ENCODE results near the gene PTPRN2. TPM values are rescaled to one million over a fixed set of nuclear protein-coding genes. Genes with fewer than 3 reads are reported as not detected.

PTPRN2 gene
- total RNA-seq, 1 donor from 2014 or later: 0.41 TPM

DNA sequence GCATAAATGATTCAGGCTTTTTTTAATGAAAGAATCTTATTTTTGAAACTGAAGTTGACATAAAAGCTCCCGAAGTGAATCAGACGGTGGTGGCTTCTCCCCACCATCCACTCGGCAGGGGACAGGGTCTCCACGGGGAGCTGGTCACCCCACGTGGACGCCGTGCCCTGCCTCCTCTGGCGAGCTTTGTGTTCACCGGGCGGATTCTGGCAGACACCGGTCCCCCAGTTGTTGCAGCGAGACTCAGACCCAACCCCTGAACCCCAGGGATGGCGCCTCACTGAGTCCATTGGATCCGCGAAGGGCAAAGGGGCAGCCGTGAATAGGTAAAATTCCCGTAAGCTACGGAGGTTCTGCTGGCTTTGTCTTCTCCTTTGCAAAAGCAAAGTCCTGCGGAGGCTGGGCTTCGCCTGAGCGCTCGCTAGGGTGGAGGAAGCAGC, 38.4 kb downstream of the PTPRN2 start:
- no peak for DNase-seq (ENCODE audit: low spot score)
- Mint-ChIP-seq H3K27me3 (ENCODE audit: insufficient read depth) (no peaks in the 10 kb centered on the region), H3K9me3 (no peaks in the 10 kb centered on the region), H3K27ac (no peak overlapping the region), H3K4me3 (no peak overlapping the region), H3K36me3 (ENCODE audit: low read depth) (no peaks in the 10 kb centered on the region), H3K4me1 (ENCODE audit: low read depth) (no peaks in the 10 kb centered on the region)
- intact Hi-C loops (cut with micrococcal nuclease): no loop called here

DNA sequence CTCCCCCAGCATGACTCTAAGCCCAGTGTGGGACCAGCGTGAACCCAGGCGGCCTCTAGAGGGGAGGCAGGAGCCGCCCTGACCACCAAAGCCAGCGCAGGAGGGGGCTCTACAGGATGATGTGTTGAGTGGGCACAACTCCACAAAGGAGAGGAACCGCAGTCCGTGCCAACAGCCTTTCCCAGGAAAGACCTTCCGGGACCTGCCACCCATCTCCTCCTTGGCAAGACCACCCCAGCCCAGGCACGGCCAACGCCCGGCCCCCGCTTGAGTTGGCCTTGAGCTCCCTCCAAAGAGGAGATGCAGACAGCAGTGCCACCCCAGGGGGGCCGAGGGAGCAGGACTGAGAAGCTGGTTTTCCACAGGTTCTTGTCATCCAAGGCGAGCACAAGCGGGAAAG, 38.9 kb downstream of the PTPRN2 start:
- no peaks in the 10 kb centered on the region for H3K27me3 Mint-ChIP-seq (ENCODE audit: insufficient read depth)
- no peaks in the 10 kb centered on the region for H3K36me3 Mint-ChIP-seq (ENCODE audit: low read depth)
- no peak for DNase-seq (ENCODE audit: low spot score)
- H3K4me1 Mint-ChIP-seq (ENCODE audit: low read depth): no peaks in the 10 kb centered on the region
- H3K9me3 Mint-ChIP-seq: no peaks in the 10 kb centered on the region
- intact Hi-C loops (cut with micrococcal nuclease): no loop called here
- H3K4me3 Mint-ChIP-seq: no peak overlapping the region
- H3K27ac Mint-ChIP-seq: no peak overlapping the region

DNA sequence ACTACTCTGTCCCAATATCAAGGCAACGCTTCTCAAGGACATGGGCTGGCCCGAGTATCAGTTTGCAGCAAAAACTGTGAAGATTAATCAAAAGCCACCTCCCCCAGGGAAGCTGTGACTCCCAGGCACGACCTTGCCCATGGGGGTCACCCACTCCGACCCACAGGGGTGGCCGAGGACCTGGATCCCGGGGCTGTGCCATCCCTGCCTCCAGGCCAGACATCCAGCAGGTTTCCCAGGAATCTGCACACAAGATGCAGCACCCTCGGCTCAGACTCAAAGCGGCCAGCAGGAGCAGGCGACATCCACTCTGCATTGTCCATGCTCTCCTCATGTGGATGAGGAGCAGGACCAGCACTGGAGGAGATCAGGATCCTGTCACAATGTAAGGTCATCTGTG, 39.8 kb downstream of the PTPRN2 start:
- H3K36me3 Mint-ChIP-seq (ENCODE audit: low read depth): no peaks in the 10 kb centered on the region
- H3K4me3 Mint-ChIP-seq: no peak overlapping the region
- H3K4me1 Mint-ChIP-seq (ENCODE audit: low read depth): no peaks in the 10 kb centered on the region
- H3K27ac Mint-ChIP-seq: no peak overlapping the region
- intact Hi-C loops (cut with micrococcal nuclease): no loop called here
- no peak for DNase-seq (ENCODE audit: low spot score)
- no peaks in the 10 kb centered on the region for H3K27me3 Mint-ChIP-seq (ENCODE audit: insufficient read depth)
- no peaks in the 10 kb centered on the region for H3K9me3 Mint-ChIP-seq

DNA sequence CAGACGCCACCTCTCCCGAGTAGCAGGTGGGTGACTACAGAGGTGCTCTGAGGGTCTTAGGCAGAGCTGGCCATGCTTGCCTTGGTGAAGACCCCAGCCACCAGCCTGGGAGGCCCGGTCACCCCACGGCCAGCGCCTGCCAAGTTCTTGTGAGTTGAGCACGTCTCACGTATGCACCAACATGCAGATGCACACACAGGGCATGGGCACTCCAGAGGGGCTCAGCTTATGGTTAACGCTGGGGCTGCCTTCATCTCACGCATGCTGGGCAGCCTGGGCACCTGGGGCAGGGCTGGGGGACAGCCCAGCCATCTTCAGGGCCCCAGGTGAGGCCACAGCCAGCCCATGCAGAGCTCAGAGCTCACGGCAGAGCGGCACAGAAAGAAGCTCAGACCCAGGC, 41.0 kb downstream of the PTPRN2 start:
- Mint-ChIP-seq H3K9me3 (no peaks in the 10 kb centered on the region), H3K27me3 (ENCODE audit: insufficient read depth) (no peaks in the 10 kb centered on the region), H3K4me1 (ENCODE audit: low read depth) (no peaks in the 10 kb centered on the region), H3K36me3 (ENCODE audit: low read depth) (no peaks in the 10 kb centered on the region), H3K4me3 (no peak overlapping the region), H3K27ac (no peak overlapping the region)
- intact Hi-C loops (cut with micrococcal nuclease): no loop called here
- no peak for DNase-seq (ENCODE audit: low spot score)

DNA sequence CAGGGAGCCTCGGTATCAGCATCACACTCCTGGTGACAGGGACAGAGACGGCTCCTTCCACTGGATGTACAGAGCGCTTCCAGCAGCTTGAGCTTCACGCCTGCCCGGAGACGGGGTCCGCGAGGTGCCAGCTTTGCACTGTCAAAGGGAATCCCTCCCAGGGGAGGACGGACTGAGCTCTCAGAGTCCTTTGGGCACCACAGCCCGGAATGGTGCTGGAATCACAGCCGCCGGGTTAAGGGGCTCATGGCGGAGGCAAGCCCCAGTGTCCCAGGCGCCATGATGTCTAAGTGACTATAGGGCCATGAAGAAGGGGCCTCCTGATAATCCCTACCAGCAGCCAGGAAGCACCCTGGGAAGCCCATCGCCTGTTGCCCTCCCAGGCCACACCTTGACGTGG, 41.4 kb downstream of the PTPRN2 start:
- Mint-ChIP-seq H3K4me3 (no peak overlapping the region), H3K27me3 (ENCODE audit: insufficient read depth) (no peaks in the 10 kb centered on the region), H3K4me1 (ENCODE audit: low read depth) (no peaks in the 10 kb centered on the region), H3K27ac (no peak overlapping the region), H3K9me3 (no peaks in the 10 kb centered on the region), H3K36me3 (ENCODE audit: low read depth) (no peaks in the 10 kb centered on the region)
- intact Hi-C loops (cut with micrococcal nuclease): no loop called here
- DNase-seq (ENCODE audit: low spot score): no peak

DNA sequence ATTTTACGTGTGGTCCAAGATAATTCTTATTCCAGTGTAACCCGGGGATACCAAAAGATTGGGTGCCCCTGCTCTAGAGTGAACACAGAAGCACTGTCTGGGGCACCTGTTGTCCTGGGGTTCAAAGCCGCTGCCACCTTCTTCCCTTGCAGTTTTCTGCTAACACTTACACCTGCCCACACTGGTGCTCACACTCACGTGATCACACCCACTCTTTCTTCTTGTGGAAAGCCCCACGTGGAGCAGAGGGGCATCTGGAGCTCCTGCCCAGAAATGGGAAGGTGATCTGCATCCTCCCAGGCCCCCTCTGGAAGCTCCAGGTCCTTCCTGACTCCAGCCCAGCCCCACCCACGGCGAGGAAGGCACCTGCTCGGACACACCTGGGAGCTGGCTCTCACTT, 42.9 kb downstream of the PTPRN2 start:
- Mint-ChIP-seq H3K9me3 (no peaks in the 10 kb centered on the region), H3K4me3 (no peak overlapping the region), H3K36me3 (ENCODE audit: low read depth) (no peaks in the 10 kb centered on the region), H3K27ac (no peak overlapping the region), H3K27me3 (ENCODE audit: insufficient read depth) (no peaks in the 10 kb centered on the region), H3K4me1 (ENCODE audit: low read depth) (no peaks in the 10 kb centered on the region)
- DNase-seq (ENCODE audit: low spot score): no peak
- intact Hi-C loops (cut with micrococcal nuclease): no loop called here

DNA sequence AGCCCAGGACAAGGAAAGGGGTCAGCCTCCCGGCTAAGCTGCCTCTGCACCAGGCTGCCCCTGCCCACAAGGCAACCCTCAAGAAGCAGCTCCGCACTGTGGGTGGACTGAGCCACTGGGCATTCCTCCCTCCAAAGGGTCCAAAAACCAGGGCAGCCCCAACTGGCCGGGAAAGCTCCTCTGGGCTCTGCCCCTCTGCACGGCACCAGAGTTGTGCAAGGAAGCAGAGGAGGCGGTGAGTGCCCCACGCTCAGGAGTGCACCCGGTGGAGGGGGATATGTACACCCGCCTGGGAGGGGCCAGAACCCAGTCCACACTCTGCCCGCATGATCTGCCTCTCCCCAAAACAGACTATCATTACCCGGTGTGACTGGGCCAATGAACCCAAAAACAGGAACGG, 43.8 kb downstream of the PTPRN2 start:
- H3K4me3 Mint-ChIP-seq: no peak overlapping the region
- intact Hi-C loops (cut with micrococcal nuclease): no loop called here
- no peaks in the 10 kb centered on the region for H3K9me3 Mint-ChIP-seq
- H3K27me3 Mint-ChIP-seq (ENCODE audit: insufficient read depth): no peaks in the 10 kb centered on the region
- H3K36me3 Mint-ChIP-seq (ENCODE audit: low read depth): no peaks in the 10 kb centered on the region
- H3K4me1 Mint-ChIP-seq (ENCODE audit: low read depth): no peaks in the 10 kb centered on the region
- no peak overlapping the region for H3K27ac Mint-ChIP-seq
- DNase-seq (ENCODE audit: low spot score): no peak

DNA sequence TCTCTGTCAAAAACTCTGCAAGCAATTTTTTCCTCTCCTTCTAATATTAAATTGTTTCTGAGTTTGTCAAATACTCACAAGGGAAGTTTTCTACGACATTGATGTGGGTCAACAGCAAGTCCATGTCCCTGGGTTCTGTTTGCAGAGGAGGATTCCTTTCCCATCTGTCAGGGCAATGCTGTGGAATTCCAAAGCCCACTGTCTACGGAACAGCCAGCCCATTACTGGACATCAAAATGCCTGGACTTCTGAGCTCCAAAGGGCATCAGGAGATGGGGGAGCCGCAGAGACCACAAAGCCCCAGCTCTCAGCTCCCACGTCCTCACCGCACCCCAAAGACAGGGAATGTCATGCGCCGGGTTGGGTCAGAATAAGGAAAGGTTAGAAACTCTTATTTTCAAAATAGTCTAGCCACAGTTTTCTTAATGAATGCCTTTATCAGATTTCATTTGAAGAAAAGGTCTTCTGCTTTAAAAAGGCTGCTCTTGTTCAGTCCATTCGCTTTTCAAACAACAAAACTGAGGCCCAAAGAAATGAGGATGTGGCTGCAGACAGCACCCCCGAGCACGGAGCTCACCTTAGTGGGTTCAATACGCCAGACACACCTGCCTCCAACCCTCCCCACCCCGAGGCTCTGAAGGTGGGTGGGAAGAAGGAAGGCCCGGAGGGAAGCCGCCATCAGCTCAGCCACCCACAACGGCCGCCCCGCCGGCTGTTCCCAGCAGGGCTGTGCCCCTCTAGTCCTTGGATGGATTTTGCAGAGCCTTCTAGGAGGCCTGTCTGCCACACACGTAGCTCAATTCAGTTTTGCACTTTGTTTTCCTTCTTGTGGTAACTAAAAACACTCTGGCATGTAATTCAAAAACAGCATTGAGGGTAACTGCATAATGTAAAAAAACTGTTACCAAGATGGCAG, 44.7 kb downstream of the PTPRN2 start:
- intact Hi-C loops (cut with micrococcal nuclease): no loop called here
- DNase-seq (ENCODE audit: low spot score): no peak
- Mint-ChIP-seq H3K27me3 (ENCODE audit: insufficient read depth) (no peaks in the 10 kb centered on the region), H3K4me3 (no peak overlapping the region), H3K27ac (no peak overlapping the region), H3K9me3 (no peaks in the 10 kb centered on the region), H3K4me1 (ENCODE audit: low read depth) (no peaks in the 10 kb centered on the region), H3K36me3 (ENCODE audit: low read depth) (no peaks in the 10 kb centered on the region)

DNA sequence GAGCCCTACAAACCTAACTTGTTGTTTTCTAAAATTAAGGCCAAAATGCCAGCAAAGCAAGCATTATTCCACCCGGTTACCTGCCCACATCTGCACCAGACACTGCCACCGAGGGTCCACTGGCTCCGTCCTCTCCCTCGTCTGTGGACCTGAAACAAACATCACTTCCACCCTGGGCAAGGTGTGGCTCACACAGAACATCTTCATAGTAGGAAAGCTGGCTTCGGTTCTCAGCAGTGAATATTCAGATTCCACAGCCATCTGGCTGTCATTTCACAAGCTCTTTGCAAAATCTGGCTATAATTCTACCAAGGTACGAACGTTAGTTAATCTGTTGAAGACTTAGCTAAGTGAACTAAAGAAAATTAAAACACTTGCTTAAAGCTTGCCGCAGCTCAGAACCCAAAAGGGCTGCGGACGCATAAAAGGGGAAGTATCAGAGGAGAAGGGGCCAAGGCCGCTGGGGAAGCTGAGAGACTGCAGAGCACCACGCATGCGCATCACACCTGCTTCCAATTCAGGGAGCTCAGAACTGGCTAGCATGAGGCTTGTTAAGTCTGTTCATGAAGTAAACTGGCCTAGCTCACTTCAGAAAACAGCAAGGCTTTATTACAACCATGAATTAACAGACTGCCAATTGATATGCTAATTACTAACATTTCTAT, 46.1 kb downstream of the PTPRN2 start:
- H3K9me3 Mint-ChIP-seq: no peaks in the 10 kb centered on the region
- H3K27ac Mint-ChIP-seq: no peak overlapping the region
- H3K36me3 Mint-ChIP-seq (ENCODE audit: low read depth): no peaks in the 10 kb centered on the region
- intact Hi-C loops (cut with micrococcal nuclease): no loop called here
- no peak overlapping the region for H3K4me3 Mint-ChIP-seq
- H3K4me1 Mint-ChIP-seq (ENCODE audit: low read depth): no peaks in the 10 kb centered on the region
- no peak for DNase-seq (ENCODE audit: low spot score)
- H3K27me3 Mint-ChIP-seq (ENCODE audit: insufficient read depth): no peaks in the 10 kb centered on the region

DNA sequence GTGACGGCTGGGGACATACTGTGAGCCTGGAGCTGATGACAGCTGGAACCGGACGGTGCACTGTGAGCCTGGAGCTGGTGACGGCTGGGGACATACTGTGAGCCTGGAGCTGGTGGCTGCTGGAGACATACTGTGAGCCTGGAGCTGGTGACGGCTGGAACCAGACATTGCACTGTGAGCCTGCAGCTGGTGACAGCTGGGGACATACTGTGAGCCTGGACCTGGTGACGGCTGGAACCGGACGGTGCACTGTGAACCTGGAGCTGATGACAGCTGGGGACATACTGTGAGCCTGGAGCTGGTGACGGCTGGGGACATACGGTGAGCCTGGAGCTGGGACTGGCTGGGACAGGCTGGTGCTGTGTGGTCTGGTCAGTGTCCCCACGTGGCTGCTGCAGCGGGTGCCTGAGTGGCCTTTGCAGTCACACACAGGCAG, 47.9 kb downstream of the PTPRN2 start:
- H3K27ac Mint-ChIP-seq: no peak overlapping the region
- H3K4me1 Mint-ChIP-seq (ENCODE audit: low read depth): no peaks in the 10 kb centered on the region
- no peak overlapping the region for H3K4me3 Mint-ChIP-seq
- no peaks in the 10 kb centered on the region for H3K27me3 Mint-ChIP-seq (ENCODE audit: insufficient read depth)
- intact Hi-C loops (cut with micrococcal nuclease): no loop called here
- no peaks in the 10 kb centered on the region for H3K36me3 Mint-ChIP-seq (ENCODE audit: low read depth)
- H3K9me3 Mint-ChIP-seq: no peaks in the 10 kb centered on the region
- DNase-seq (ENCODE audit: low spot score): no peak

DNA sequence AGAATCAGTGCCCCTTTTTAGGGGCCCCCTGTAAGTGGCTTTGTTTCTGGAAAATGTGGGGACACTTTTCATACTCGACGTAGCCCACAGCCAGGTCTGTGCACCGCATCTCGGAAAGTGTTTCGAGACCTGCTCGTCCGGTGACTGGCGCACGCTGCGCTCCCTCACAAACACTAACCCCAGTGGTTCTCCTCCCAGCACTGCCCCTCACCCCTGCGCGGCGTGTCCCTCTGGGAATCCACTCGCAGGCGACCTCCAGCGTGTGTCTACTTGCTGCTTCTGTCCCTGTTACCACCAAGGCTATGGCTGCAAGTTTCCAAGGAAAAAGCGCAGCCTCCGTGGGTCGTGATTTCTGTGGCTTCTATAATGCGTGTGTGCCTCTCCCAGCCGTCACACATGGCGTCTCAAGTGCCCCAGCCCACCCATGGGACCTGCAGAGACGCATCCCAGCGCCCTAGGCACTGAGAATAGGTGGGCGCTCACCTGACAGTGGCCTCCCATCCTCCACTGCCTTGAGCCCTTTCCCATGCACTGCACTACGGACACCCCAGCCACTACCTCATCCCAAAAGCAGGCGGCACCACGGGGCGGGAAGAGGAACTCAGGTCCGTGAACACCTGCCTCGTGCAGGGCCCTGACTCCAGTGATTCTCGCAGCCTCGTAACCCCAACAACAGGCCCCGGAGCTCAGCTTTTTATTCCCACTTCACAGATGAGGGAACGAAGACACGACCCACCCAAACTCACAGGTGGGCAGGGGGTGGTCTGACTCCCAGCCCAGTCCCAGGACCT, 49.3 kb downstream of the PTPRN2 start:
- H3K9me3 Mint-ChIP-seq: no peaks in the 10 kb centered on the region
- H3K27me3 Mint-ChIP-seq (ENCODE audit: insufficient read depth): no peaks in the 10 kb centered on the region
- no peaks in the 10 kb centered on the region for H3K36me3 Mint-ChIP-seq (ENCODE audit: low read depth)
- no peaks in the 10 kb centered on the region for H3K4me1 Mint-ChIP-seq (ENCODE audit: low read depth)
- H3K4me3 Mint-ChIP-seq: no peak overlapping the region
- H3K27ac Mint-ChIP-seq: no peak overlapping the region
- no peak for DNase-seq (ENCODE audit: low spot score)
- intact Hi-C loops (cut with micrococcal nuclease): no loop called here

DNA sequence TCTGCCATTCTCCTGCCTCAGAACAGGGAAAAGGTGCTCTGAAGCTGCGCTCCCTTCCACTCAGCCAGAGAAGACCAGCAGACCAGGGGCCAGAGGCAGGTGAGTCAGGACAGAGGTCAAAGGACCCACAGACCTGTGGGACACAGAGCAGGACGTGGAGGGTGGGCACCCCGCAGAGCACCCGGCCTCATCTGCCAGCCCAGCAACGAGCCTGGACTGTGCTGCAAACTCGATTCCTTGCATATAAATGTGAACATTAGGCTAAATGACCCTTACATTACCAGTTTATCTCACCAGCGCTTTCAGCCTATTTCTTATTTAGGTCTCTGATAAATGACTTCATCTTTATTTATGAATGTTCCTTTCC, 50.1 kb downstream of the PTPRN2 start:
- DNase-seq (ENCODE audit: low spot score): no peak
- no peaks in the 10 kb centered on the region for H3K4me1 Mint-ChIP-seq (ENCODE audit: low read depth)
- peaks cover 3% of the 10 kb centered on the region for H3K9me3 Mint-ChIP-seq
- intact Hi-C loops (cut with micrococcal nuclease): no loop called here
- no peak overlapping the region for H3K27ac Mint-ChIP-seq
- no peaks in the 10 kb centered on the region for H3K36me3 Mint-ChIP-seq (ENCODE audit: low read depth)
- H3K4me3 Mint-ChIP-seq: no peak overlapping the region
- H3K27me3 Mint-ChIP-seq (ENCODE audit: insufficient read depth): no peaks in the 10 kb centered on the region

All from activated T-helper 1 cell treated with anti-CD3 and anti-CD28 coated beads, Interleukin-12 subunit alpha, Interleukin-12 subunit beta, Interleukin-2, Interleukin-4 antibody, amounts not matched to agents 30 ng/mL and 10 ng/mL and 1 ng/mL, durations not matched to agents 14 hours and 24 hours and 36 hours (primary cell).